Jurkat, Clone E6-1 (cell line): ENCODE data around the gene GABRG2. TPM values are rescaled to one million over a fixed set of nuclear protein-coding genes. Genes with fewer than 3 reads are reported as not detected.
A peak's percentile ranks its signal among the peaks of the same experiment; 100 is the strongest.
"Not testable (repeated sequence)": the region's sequence is repeated elsewhere in the genome, so short reads cannot be mapped to it uniquely, and the experiment has no call there.

ENCODE experiments used
- DNase-seq: peaks from one replicate; pipeline ENCODE4 v3.0.0-alpha.2; 2011; ENCODE audit warnings: low read depth, low spot score
- H3K4me3 ChIP-seq: 2 replicates; pipeline ENCODE4 v1.5.1; 2011; ENCODE audit warnings: mild to moderate bottlenecking, low read length, control low read depth, moderate library complexity
- polyA plus RNA-seq: library from polyadenylated mRNA; unstranded; fragments of >200 nt; gene quantifications from one replicate; pipeline ENCODE4 v1.2.1, GENCODE V29; 2012; ENCODE audit warnings: missing spikeins; ENCODE audit not compliant: insufficient read length, insufficient read depth

Gene GABRG2
- not detected for polyA plus RNA-seq

DNA sequence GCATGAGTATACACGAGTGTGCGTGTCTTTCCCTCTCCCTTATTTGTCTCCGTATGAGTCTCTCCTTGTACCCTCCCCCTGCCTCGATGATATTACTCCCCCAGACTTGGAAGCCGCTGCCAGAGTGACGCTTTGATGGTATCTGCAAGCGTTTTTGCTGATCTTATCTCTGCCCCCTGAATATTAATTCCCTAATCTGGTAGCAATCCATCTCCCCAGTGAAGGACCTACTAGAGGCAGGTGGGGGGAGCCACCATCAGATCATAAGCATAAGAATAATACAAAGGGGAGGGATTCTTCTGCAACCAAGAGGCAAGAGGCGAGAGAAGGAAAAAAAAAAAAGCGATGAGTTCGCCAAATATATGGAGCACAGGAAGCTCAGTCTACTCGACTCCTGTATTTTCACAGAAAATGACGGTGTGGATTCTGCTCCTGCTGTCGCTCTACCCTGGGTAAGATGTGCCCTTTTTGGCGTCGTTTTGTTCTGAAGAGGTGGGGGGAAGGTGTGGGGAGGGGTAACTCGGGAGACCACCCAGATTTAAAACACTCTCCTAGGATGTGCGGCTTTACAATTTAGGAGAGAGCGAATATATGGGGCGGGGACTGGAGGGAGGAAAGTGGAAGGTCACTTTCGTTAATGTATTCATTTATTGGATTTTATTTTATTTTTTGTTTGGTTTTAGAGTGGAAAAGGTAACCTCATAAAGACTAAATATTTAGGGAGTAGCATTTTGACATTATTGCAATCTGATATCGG is at the start of gene GABRG2:
GABRG2 (plus strand) TSS at position 119 of the 757 bp plus-strand sequence; CDS start at position 346, 227 bp downstream.
- H3K4me3 ChIP-seq: no peak within 1 kb of the TSS
- DNase-seq: no peak

DNA sequence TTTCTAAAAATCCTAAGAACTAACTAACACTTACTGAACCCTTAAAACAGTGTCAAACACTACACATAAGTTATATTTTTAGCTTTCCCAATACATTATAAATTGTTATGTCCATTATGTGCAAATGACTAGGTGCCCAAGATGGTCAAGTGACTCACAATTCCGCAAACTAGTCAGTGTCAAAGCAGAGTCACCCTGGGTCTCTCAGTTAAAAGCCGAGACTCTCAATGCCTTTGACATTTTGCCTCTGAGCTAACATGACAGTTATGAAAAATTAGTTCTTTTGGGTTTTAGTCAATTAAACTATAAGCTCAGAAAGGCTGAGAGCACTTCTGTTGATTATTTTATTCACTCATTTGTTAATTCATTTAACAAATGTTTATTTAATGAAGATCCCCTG is 42.3 kb upstream of the GABRG2 start:
- H3K4me3 ChIP-seq: no peak overlapping the region
- DNase-seq: no peak

DNA sequence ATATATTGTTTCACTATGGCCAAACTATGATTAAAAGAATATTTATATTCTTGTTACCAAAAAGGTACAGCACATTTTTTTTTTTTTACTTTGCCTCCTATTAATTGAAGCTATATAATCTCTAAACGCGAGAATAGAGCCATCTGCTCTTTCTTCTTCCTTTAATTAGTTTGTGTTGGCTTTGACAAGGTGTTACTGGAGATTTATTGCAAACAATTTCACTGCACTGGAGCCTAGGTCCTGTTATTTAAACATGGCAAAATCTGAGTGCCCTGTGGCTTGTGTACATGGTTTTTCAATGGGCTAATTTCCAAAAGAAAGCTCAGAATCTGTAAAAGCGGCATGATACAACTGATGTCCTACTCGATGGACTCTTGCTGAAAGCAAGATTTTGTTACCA is 40.8 kb upstream of the GABRG2 start:
- no peak overlapping the region for H3K4me3 ChIP-seq
- no peak for DNase-seq

DNA sequence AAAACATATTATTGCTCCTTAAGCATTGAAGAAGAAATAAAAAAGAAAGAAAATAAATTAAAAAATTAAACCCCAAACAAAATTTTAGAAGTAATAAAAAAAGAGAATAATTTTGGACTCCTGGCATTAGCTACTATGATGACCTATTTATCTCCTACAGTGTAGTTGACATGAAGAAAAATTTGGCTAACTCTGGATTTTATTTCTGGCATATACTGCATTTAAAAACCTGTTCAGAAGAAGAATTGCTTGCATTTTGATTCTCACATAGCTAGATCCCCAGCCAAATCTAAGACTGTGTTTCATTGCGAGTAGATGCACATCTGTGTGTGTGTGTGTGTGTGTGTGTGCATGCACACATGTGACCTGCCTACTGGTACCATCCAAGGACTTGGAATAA is 30.1 kb upstream of the GABRG2 start:
- no peak overlapping the region for H3K4me3 ChIP-seq
- no peak for DNase-seq

DNA sequence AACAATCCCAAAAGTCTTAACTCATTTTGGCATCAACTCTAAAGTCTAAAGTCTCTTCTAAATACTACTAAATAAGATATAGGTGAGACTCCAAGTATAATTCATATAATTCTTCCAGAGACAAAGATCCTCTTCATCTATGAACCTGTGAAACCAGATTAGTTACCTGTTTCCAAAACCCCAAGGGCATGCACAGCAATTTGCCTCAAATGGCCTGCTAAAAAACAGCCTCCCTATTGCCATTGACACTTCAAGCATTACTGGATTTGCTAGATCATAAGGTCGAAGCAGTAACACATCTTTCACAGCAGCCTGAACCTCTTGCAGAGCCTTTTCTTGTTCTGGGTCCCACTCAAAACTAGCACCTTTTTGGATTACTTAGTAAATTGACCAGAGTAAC is 20.3 kb upstream of the GABRG2 start:
- DNase-seq: no peak
- H3K4me3 ChIP-seq: no peak overlapping the region

DNA sequence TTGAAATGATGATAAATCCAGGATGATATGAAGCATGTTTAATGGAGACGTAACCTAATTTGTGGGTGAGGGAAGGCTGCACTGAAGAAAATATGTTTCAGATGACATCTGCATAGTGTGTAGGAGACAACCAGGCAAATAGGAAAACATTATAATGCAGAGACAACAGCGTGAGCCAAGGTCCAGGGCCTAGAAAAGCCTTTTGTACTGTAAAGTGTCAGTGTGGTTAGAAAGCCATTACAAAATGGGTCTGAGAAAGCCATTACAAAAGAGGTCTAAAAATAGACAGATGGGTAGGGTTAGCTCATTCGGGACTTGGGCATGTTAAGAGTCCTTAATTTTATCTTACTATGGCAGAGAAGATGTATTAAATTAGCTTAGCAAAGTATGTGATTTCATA is 14.9 kb upstream of the GABRG2 start:
- no peak for DNase-seq
- no peak overlapping the region for H3K4me3 ChIP-seq

DNA sequence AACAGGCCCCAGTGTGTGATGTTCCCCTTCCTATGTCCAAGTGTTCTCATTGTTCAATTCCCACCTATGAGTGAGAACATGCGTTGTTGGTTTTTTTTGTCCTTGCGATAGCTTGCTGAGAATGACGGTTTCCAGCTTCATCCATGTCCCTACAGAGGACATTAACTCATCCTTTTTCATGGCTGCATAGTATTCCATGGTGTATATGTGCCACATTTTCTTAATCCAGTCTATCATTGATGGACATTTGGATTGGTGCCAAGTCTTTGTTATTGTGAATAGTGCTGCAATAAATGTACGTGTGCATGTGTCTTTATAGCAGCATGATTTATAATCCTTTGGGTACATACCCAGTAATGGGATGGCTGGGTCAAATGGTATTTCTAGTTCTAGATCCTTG is 12.5 kb upstream of the GABRG2 start:
- DNase-seq, H3K4me3 ChIP-seq: not testable (repeated sequence)

DNA sequence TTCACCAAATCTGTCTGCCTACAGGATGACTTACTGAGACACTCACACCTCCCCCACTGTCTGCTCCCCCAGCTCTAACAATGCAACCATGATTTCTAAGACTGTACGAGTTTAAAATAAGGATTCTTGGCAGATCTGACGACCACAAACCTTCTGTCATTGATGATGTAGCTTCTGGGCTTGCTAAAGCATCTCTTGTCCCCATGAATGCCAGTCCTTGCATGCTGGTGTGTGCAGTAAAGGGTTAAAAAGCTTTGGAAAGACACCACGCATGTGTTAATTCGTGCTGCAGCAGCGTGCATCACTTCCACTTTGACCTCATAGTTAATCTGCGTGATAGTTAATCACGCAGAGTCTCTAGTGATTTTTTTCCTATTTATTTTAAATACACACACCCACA is 411 bp upstream of the GABRG2 start:
- no peak for DNase-seq
- H3K4me3 ChIP-seq: no peak overlapping the region

DNA sequence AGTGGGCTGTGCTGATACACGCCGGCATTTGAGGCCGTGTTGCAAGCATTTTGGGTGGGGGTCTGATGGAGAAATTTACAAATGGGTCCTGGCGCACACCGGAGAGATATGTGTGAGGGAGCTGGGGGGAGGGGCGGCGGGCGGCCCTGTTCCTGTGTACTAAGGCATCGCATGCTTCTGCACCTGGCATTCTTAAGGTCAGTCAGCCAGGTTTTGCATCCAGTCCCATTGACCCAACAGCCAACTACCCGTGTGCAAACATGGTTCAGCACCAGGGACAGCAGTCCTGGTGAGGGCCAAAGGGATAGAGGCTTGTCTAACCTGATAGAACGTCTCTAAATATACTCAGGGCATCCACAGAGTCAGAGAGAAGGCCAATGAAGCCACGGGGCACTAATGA is 839 bp downstream of the GABRG2 start:
- no peak overlapping the region for H3K4me3 ChIP-seq
- peak; percentile 10 for DNase-seq

DNA sequence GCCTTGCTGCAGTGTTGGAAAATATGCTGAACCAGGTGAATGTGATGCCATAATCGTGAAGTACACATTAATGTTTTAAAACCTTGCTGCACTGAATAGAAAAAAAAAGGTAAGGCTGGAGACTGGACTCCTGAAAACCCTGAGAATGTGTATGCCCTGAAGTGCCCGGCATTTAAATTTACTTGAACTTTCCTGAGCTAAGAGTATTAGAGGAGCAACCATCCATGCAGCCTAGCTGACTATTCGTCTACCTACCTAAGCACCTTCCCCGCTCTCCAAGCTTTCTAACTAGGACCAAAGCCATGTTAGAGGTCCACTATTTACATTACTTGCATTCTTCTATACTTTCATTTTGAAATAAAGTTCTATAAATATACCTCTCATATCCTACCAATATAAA is 1.4 kb downstream of the GABRG2 start:
- DNase-seq: no peak
- H3K4me3 ChIP-seq: no peak overlapping the region

DNA sequence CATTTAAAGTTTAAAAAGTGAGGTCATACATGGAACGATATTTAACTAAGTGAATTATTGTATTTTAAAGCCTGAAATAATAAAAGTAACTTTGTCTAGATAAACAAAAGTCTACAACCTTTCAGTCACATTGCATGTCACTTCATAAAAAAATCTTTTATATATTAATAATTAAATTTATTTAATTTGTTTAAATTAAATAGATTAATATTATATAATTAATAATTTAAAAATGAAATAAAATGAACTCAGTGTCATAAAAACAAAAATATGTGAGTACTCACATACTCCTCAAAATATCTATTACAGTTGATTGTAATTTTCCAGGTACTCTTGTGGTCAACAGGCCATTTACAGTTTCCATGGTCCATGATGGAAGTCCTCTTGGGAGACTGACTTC is 11.2 kb downstream of the GABRG2 start:
- DNase-seq: no peak
- no peak overlapping the region for H3K4me3 ChIP-seq

DNA sequence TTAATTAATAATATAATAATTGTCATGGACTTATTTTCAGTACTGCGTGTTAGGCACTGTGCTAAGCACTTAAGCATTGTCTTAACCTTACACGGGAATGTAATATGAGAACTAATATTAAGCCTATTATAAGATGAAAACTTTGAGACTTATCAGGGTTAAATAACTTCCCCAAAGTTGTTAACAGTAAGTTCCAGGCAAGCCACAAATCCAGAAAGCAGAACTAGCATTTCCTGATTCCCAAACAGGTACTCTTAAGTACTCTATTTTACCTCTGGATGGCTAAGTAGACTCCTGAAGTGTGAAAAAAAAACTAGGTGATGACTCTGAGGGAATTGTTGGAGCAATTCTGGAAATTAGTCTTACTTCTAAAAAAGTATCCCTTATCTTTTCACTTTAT is 23.8 kb downstream of the GABRG2 start:
- H3K4me3 ChIP-seq: no peak overlapping the region
- no peak for DNase-seq

DNA sequence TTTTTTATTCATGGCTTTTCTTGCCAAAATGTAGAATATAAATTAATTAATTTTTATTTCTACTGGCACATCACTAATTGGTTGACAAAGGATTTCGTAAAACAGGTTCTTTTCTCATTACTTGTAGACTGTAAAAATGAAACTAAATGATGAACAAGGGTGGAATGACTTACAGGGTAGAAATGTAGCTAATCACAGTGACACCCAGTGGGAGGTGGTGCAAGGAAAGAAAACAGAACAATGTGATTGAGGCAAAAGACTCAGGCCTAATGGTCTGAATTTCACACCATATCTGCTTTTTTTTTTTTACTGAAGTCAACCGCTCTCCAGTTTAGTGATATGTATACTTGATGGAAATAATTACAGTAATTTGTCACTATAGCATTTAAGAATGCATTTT is 28.9 kb downstream of the GABRG2 start:
- DNase-seq: peak; percentile 1
- no peak overlapping the region for H3K4me3 ChIP-seq

DNA sequence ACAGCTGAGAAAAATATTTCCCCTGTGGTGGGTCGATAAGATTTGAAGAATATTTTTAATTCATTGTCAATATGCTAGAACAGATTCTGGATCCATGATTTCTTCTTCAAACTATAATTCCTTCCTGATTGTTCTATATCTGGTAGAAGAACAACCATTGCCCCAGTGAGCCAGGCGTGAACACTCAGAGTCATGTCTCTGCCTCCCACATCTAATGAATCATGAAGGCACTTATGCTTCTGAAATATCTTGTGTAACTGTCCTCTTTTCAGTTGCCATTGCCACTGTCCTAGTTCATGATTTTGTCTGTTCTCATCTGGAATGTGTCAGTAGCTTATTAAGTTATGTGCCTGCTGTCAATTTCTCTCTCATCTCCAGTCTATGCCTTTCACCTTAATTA is 40.0 kb downstream of the GABRG2 start:
- DNase-seq: no peak
- no peak overlapping the region for H3K4me3 ChIP-seq

DNA sequence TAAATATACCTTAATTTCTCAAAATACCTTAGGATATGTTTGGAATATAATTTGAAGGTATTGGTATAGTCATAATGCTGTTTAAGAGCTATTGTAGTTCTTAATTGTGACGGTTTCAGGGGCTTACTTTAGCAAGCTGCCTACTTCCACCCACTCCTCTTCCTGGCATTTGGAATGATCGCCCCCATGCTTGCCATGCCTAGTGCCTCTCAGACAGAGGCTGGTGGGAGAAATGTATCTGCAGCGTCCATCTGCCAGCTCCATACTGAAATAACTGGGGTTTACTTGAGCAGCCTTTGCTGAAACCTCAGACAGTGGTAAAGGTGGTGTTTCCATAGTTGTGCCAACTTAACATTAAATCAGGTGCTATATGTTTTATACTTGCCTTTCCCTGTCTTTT is 52.2 kb downstream of the GABRG2 start:
- H3K4me3 ChIP-seq: no peak overlapping the region
- no peak for DNase-seq

DNA sequence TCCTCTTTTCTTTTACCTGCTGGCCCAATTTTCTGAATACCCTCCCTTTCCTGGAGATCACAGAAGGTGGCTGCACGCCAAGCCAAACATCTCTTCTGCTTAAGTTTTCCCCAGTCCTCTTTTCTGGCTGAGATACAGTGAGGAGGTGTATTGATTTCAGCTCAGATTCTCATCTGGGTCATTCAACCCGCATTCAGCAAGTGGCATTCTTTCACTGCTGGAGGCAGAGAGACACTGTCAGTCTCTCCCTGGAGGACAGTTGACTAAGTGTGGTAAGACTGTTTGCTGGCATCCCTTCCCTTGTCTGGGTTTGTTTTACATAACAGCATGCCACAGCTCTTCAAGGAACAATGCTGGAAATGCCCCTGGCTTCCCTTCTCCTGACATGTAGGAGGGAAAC is 60.5 kb downstream of the GABRG2 start:
- H3K4me3 ChIP-seq: no peak overlapping the region
- no peak for DNase-seq

DNA sequence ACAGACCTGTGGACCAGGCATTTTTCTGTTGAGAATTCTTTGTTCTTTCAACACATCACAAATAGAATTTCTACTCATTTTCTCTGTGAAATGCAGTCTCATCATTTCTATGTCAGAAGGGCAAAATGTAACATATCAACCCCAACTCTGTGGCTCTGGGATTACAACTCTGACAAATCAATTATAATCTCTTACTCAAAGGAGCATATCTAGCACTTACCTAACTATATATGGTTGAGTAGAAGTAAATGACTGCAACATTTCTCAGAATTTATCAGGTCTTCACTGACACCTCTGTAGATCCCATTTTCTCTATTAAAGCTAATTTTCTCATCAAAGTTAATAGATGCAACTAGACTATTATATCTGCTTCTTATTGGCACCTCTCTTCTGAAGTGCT is 64.8 kb downstream of the GABRG2 start:
- DNase-seq: no peak
- no peak overlapping the region for H3K4me3 ChIP-seq

DNA sequence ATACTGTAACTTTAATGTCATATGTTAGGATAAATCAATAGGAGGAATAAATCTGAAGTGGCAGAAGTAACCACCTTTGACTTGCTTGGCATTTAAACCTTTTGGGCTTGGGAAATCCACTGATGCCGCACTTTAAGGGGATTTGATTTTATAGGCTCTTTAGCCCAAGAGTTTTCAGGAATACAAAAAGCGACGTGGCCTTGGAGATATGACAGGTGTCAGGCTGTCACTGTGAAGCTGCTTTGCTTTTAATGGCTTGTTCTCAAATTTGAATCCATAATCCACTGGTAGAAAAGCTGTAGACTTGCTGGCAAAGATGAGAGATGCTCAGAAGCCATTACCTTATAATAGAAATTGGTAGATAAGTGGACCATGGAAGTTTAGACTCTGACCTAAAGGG is 71.6 kb downstream of the GABRG2 start:
- no peak for DNase-seq
- no peak overlapping the region for H3K4me3 ChIP-seq

DNA sequence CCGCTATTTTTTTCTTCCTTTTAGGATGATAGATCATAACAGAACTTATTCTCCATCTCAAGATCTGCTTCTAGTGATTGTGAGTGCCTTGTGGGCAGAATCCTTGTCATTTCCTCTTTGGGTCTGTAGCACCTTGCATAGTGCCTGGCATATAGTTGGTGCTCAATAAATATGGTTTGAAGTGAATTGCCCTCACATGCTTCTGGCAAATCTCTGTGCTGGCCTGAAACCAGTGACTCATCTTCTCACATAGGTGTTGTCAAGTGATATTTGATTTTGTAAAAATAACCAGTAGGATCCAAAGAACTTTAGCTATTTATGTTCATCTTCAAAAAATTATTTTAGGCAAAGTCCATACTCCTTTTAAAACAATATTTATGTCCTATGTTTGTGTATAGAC is 86.7 kb downstream of the GABRG2 start:
- no peak overlapping the region for H3K4me3 ChIP-seq
- no peak for DNase-seq

DNA sequence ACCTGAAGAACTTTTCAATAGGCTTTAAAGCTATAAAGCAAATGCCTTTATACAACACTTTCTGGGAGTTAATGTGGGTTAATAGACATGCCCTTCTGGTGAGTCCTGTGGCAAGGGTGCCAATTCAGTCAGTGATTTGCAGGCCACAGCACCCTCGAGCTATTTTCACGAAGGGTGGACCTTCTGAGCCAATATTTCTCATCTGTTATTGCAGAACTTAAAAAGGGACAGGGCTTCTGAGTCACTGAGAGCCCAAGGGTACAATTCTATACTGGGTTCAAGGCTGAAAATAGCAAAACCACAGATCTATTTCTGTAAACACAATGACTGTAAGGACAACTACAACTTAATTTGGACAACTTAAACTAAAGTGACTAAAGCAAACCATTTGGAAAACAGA is 92.8 kb downstream of the GABRG2 start:
- H3K4me3 ChIP-seq: no peak overlapping the region
- no peak for DNase-seq

DNA sequence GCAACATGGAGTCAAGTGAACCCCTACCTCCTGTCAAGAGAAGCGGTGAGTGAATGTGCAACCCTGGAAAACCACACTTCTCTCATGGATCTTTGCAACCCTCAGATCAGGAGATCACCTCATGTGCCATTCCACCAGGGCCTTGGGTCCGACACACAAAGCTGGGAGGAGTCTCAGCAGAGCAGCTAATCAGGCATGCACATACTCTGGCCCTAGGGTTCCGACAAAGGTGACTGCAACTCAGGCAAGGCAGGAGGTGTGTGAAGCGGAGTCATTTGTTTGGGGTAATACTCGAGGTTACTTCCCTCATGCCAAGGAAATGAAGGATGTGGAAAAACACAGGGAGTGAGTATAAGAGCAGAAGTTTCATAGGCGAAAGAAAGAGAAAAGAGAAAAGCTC is 96.1 kb downstream of the GABRG2 start:
- no peak for DNase-seq

More for the DNA sequence above, 96.1 kb downstream of the GABRG2 start:
- H3K4me3 ChIP-seq: no peak overlapping the region
